Testis (tissue), 3 donors: ENCODE results near the gene LDLRAD4. TPM values are rescaled to one million over a fixed set of nuclear protein-coding genes. Genes with fewer than 3 reads are reported as not detected.

Source experiments
- DNase-seq: peaks from one replicate; pipeline ENCODE4 v3.0.0-alpha.2; 2019
- H3K27ac ChIP-seq, 2 donors: fragments of 200-600 bp; sonication (generic); one replicate each; pipeline ENCODE4 v1.5.1; 2019
- H3K27me3 ChIP-seq: fragments of 200-600 bp; sonication (generic); one replicate; pipeline ENCODE4 v1.5.1; 2019
- H3K36me3 ChIP-seq: fragments of 200-600 bp; sonication (generic); one replicate; pipeline ENCODE4 v1.5.1; 2017; ENCODE audit warnings: low read depth; ENCODE audit errors: missing control alignments
- H3K4me1 ChIP-seq: fragments of 200-600 bp; sonication (generic); one replicate; pipeline ENCODE4 v1.5.1; 2019
- H3K4me3 ChIP-seq, 2 donors: fragments of 200-600 bp; sonication (generic); one replicate each; pipeline ENCODE4 v1.5.1; 2017 to 2019
- H3K9me3 ChIP-seq: fragments of 200-600 bp; sonication (generic); one replicate; pipeline ENCODE4 v1.5.1; 2017
- POLR2A ChIP-seq: fragments of 450-650 bp; IDR thresholded peaks from one replicate; pipeline ENCODE4 v1.6.1; 2017; ENCODE audit warnings: antibody characterized with exemption, mild to moderate bottlenecking, moderate library complexity
- WGBS, 2 donors: methylation state at CpG; one replicate each; pipeline ENCODE4 v1.1.5; 2018; 5-methylcytosine and 5-hydroxymethylcytosine counted together
- intact Hi-C: fragments of 100-400 bp; cut with DNase I; formaldehyde crosslinking; loops from one replicate; pipeline ENCODE4 v1.15.1; 2023; ENCODE audit warnings: low total_unique reads
- polyA plus RNA-seq: library from polyadenylated mRNA; stranded (reverse); fragments of 350-450 nt; fragmentation: Illumina TruSeq; extraction: RNeasy Lipid Tissue Mini Kit (QIAGEN cat#74804); gene quantifications from one replicate; pipeline ENCODE4 v1.2.3, GENCODE V29; 2014; ENCODE audit warnings: low read depth, low replicate concordance; ENCODE audit not compliant: insufficient read depth
- total RNA-seq, 2 donors: library from RNA; depleted of rRNA; stranded (reverse); fragments of >200 nt; gene quantifications; one replicate each; pipeline ENCODE4 v1.2.3, GENCODE V29; 2016
- TF ChIP-seq, protein P1 (sequence below), 3 experiments: fragments of 450-650 bp in 2 of 3; fragments of 200-600 bp in 1 of 3; sonication (generic) in 1 of 3; IDR thresholded peaks; one replicate each; pipeline ENCODE4 v1.5.1; 2016 to 2019; ENCODE audit warnings: antibody characterized with exemption in 3 of 3, mild to moderate bottlenecking in 2 of 3, moderate library complexity in 1 of 3

Gene LDLRAD4
- total and polyA plus RNA-seq, 3 donors from 2014 or later: 22.0 to 42.2 (median 25.9) TPM

GRCh38 chr18:13374096-13374467 lies 155.5 kb downstream of the LDLRAD4 start:
- WGBS, 2 donors: 84 to 91% methylated on average over 2 to 4 of the region's 4 CpGs
- H3K4me3 ChIP-seq: no peak overlapping the region
- no peak for DNase-seq
- H3K27ac ChIP-seq: no peak overlapping the region
- H3K4me1 ChIP-seq: no peaks in the 10 kb centered on the region
- H3K36me3 ChIP-seq: no peaks in the 10 kb centered on the region
- intact Hi-C loops: no loop called here
- no peaks in the 10 kb centered on the region for H3K9me3 ChIP-seq
- H3K27me3 ChIP-seq: no peaks in the 10 kb centered on the region
- TF ChIP-seq, protein P1, sequence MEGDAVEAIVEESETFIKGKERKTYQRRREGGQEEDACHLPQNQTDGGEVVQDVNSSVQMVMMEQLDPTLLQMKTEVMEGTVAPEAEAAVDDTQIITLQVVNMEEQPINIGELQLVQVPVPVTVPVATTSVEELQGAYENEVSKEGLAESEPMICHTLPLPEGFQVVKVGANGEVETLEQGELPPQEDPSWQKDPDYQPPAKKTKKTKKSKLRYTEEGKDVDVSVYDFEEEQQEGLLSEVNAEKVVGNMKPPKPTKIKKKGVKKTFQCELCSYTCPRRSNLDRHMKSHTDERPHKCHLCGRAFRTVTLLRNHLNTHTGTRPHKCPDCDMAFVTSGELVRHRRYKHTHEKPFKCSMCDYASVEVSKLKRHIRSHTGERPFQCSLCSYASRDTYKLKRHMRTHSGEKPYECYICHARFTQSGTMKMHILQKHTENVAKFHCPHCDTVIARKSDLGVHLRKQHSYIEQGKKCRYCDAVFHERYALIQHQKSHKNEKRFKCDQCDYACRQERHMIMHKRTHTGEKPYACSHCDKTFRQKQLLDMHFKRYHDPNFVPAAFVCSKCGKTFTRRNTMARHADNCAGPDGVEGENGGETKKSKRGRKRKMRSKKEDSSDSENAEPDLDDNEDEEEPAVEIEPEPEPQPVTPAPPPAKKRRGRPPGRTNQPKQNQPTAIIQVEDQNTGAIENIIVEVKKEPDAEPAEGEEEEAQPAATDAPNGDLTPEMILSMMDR (IDR thresholded peaks at IDR 0.05): no peak
- TF ChIP-seq POLR2A: no peak

DNA sequence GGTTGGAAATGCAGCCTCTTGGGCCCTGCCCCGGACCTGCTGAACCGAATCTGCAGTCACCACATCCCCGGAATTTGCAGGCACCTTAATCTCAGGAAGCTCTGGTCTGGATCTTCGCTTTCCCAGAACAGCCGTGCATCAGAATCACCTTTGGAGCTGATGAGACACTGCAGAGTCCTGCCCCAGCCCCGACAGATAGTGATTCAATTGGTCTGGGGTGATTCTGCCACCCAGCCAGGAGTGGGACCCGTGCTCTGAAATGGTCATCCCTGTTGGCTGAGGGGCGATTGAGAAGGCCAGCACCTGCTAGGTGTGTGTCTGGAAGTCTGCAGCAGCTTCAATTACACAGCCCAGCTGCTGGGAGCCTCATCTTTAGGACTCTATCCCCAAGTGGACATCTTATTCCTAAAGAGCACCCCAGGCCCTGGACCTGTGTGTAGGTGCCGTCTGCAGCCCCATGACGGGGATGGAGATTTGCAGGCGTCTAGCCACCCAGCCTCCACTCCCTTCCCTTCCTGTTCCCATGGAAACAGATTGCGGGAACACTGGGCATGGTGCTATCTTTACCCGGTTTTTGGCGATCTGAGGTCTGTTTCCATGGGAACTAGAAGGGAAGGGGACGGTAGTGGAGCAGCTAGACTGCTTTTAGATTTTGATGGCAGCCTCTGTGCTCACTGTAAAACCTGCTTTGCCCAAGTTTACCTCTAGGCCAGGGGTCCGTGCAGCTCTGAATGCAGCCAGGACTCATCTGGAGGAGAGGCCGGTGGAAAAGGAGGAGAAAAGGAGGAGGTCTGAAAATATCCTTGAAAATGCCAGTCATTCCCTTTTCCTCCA lies 156.1 kb downstream of the LDLRAD4 start:
- Histone ChIP-seq H3K4me3 (no peak overlapping the region), H3K36me3 (no peaks in the 10 kb centered on the region), H3K9me3 (no peaks in the 10 kb centered on the region), H3K27me3 (no peaks in the 10 kb centered on the region), H3K27ac (no peak overlapping the region), H3K4me1 (no peaks in the 10 kb centered on the region)
- intact Hi-C loops: no loop called here
- 75 to 76% methylated on average over 15 to 16 of the region's 17 CpGs for WGBS, 2 donors
- TF ChIP-seq, protein P1 (IDR thresholded peaks at IDR 0.05): no peak
- no peak for TF ChIP-seq POLR2A
- DNase-seq: no peak

GRCh38 chr18:13375302-13376255 lies 157.0 kb downstream of the LDLRAD4 start:
- peak; percentile 33 for DNase-seq
- intact Hi-C loops: no loop called here
- Histone ChIP-seq H3K4me3 (no peak overlapping the region), H3K4me1 (no peaks in the 10 kb centered on the region), H3K9me3 (no peaks in the 10 kb centered on the region), H3K27me3 (no peaks in the 10 kb centered on the region), H3K36me3 (no peaks in the 10 kb centered on the region), H3K27ac (no peak overlapping the region)
- no peak for TF ChIP-seq POLR2A
- TF ChIP-seq, protein P1 (IDR thresholded peaks at IDR 0.05): no peak
- WGBS, 2 donors: 71 to 73% methylated on average over 18 to 19 of the region's 19 CpGs

DNA sequence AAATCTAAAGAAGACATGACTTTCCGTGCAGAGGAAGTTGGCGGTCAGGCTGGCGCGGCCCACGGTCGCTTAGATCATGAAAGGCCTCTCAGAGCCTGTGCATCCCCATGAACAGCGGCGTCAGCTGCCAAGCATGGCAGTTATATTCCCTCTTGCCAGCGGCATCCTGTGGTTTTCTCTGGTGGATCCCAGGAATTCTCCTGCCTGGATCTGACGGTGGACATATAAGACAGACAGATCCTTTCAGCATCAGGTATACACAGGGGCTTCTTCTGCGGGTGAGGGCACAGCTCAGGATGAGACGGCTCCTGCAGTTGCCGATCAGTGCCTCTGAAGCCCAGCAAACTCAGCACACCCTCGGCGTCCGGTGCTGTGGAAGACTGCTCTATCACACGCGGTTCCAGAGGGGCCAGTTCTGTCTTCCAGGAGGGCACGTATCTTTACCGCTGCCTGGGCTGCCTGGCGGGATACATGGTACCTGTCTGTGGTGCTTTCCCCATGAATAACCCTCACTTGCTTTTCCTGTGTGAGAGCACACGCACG lies 157.8 kb downstream of the LDLRAD4 start:
- no peaks in the 10 kb centered on the region for H3K36me3 ChIP-seq
- no peak overlapping the region for H3K27ac ChIP-seq
- intact Hi-C loops: no loop called here
- no peaks in the 10 kb centered on the region for H3K4me1 ChIP-seq
- DNase-seq: no peak
- H3K9me3 ChIP-seq: no peaks in the 10 kb centered on the region
- no peak overlapping the region for H3K4me3 ChIP-seq
- 92 to 96% methylated on average over 22 to 23 of the region's 23 CpGs for WGBS, 2 donors
- H3K27me3 ChIP-seq: no peaks in the 10 kb centered on the region
- TF ChIP-seq, protein P1 (IDR thresholded peaks at IDR 0.05): no peak
- TF ChIP-seq POLR2A: no peak
